Gastrocnemius medialis (tissue), 4 donors: ENCODE measurements around the gene SARM1. TPM values are rescaled to one million over a fixed set of nuclear protein-coding genes. Genes with fewer than 3 reads are reported as not detected.
A peak's percentile ranks its signal among the peaks of the same experiment; 100 is the strongest.

Experiments used
- ATAC-seq, 2 donors: fragments of 150-250 bp; one replicate each; pipeline ENCODE4 v1.9.1; 2016
- DNase-seq, 2 donors: peaks; one replicate each; pipeline ENCODE4 v3.0.0-alpha.2; 2019
- H3K27ac ChIP-seq, 4 donors: fragments of 200-600 bp; sonication (generic); 1 replicate in 1 of 4; 2 replicates in 3 of 4; pipeline ENCODE4 v1.5.1; 2016 to 2018; ENCODE audit warnings: mild to moderate bottlenecking in 2 of 4, moderate library complexity in 1 of 4
- H3K27me3 ChIP-seq, 3 donors: fragments of 200-600 bp; sonication (generic) in 2 of 3; 1 replicate in 1 of 3; 2 replicates in 2 of 3; pipeline versions ENCODE4 v1.5.1 to v1.6.0; 2016 to 2019; ENCODE audit warnings: mild to moderate bottlenecking in 1 of 3, moderate library complexity in 1 of 3
- H3K36me3 ChIP-seq, 2 donors: fragments of 200-600 bp; sonication (generic) in 1 of 2; one replicate each; pipeline ENCODE4 v1.5.1; 2017 to 2018
- H3K4me1 ChIP-seq, 2 donors: fragments of 200-600 bp; sonication (generic) in 1 of 2; one replicate each; pipeline ENCODE4 v1.5.1; 2016 to 2017; ENCODE audit warnings: mild to moderate bottlenecking in 2 of 2
- H3K4me3 ChIP-seq, 4 donors: fragments of 200-600 bp; sonication (generic) in 3 of 4; 1 replicate in 1 of 4; 2 replicates in 3 of 4; pipeline ENCODE4 v1.5.1; 2016 to 2019; ENCODE audit warnings: mild to moderate bottlenecking in 2 of 4
- H3K9me3 ChIP-seq, 3 donors: fragments of 200-600 bp; sonication (generic) in 2 of 3; 1 replicate in 1 of 3; 2 replicates in 2 of 3; pipeline ENCODE4 v1.5.1; 2016 to 2019
- POLR2A ChIP-seq, 2 donors: fragments of 450-650 bp; IDR thresholded peaks; one replicate each; pipeline ENCODE4 v1.6.1; 2017; ENCODE audit warnings: antibody characterized with exemption in 2 of 2, mild to moderate bottlenecking in 2 of 2, moderate library complexity in 2 of 2
- in situ Hi-C, 4 donors: fragments of 200-750 bp; cut with MboI; loops; one replicate each; pipeline versions ENCODE4 v1.15.0 to v1.8.0; 2017; ENCODE audit warnings: low sequenced_read_pairs in 4 of 4
- intact Hi-C: fragments of 100-400 bp; cut with DNase I; formaldehyde crosslinking; loops from one replicate; pipeline ENCODE4 v1.15.1; 2023; ENCODE audit warnings: low total_unique reads
- total RNA-seq, 4 donors: library from RNA; depleted of rRNA; stranded (reverse); fragments of >200 nt; gene quantifications; one replicate each; pipeline versions ENCODE4 v1.1.0 to v1.2.3, GENCODE V29; 2016
- TF ChIP-seq, protein P1 (sequence below), 5 experiments: fragments of 450-650 bp in 3 of 5; fragments of 200-600 bp in 2 of 5; sonication (generic) in 2 of 5; IDR thresholded peaks in 4 of 5; conservative IDR thresholded peaks in 1 of 5; 1 replicate in 4 of 5; 2 replicates in 1 of 5; pipeline ENCODE4 v1.5.1; 2016 to 2019; ENCODE audit warnings: antibody characterized with exemption in 5 of 5, mild to moderate bottlenecking in 3 of 5, moderate library complexity in 3 of 5

Gene SARM1
- total RNA-seq, 4 donors from 2014 or later: 0.78 to 1.9 (median 1.7) TPM

DNA sequence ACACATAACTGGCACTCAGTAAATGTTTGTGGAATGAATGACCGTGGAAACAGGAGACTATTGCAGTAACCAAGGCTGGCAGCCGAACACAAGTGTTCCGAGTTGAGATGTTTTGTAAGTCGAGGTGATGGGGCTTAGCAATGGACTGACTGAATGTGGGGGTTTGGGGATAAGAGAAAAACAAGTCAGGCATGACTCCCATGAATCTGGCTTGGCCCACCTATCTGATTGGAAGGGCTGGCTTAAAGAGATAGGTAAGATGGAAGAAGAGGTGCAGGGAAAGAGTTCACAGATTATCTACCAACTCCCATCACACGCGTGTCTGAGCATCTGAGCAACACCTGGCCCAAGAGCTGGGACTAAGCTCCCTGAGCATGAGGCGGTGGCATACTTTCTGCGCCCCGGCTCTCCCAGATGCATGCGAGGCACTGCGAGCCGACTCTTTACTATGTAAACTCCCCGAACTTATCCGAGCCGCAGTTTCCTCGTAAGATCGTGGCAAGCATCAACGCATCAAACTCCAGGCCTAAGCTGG lies 36.8 kb upstream of the SARM1 start:
- in situ Hi-C loops (loop anchor here in 3 of 4 donors (10.0 to 25.0 kb wide), 3 partner anchors 290 to 628 kb away; partner anchors contain the start of genes PHF12 (in 3 of the 3) and NLK (in 1 of the 3)), intact Hi-C loops (loop anchor here (1.0 to 10.0 kb wide), 5 partner anchors 15 to 618 kb away; partner anchors contain the start of genes LYRM9, POLDIP2 and TMEM97)
- peaks cover 38 to 41% of the 10 kb centered on the region in 2 donors for H3K4me1 ChIP-seq
- peak in 1 of 2 donors; percentile 0 for ATAC-seq
- peak overlapping the region; percentile 70 to 99 (median 94) for H3K4me3 ChIP-seq
- DNase-seq: no peak
- peaks cover 0 to 15% of the 10 kb centered on the region in 2 donors for H3K36me3 ChIP-seq
- H3K27ac ChIP-seq: peak overlapping the region; percentile 77 to 91 (median 88)
- no peaks in the 10 kb centered on the region for H3K9me3 ChIP-seq
- TF ChIP-seq, protein P1, sequence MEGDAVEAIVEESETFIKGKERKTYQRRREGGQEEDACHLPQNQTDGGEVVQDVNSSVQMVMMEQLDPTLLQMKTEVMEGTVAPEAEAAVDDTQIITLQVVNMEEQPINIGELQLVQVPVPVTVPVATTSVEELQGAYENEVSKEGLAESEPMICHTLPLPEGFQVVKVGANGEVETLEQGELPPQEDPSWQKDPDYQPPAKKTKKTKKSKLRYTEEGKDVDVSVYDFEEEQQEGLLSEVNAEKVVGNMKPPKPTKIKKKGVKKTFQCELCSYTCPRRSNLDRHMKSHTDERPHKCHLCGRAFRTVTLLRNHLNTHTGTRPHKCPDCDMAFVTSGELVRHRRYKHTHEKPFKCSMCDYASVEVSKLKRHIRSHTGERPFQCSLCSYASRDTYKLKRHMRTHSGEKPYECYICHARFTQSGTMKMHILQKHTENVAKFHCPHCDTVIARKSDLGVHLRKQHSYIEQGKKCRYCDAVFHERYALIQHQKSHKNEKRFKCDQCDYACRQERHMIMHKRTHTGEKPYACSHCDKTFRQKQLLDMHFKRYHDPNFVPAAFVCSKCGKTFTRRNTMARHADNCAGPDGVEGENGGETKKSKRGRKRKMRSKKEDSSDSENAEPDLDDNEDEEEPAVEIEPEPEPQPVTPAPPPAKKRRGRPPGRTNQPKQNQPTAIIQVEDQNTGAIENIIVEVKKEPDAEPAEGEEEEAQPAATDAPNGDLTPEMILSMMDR (IDR thresholded peaks at IDR 0.05 in 4 of 5, conservative IDR thresholded peaks at IDR 0.05 in 1 of 5): no peak
- no peak for TF ChIP-seq POLR2A (IDR thresholded peaks at IDR 0.05)
- H3K27me3 ChIP-seq: no peaks in the 10 kb centered on the region

DNA sequence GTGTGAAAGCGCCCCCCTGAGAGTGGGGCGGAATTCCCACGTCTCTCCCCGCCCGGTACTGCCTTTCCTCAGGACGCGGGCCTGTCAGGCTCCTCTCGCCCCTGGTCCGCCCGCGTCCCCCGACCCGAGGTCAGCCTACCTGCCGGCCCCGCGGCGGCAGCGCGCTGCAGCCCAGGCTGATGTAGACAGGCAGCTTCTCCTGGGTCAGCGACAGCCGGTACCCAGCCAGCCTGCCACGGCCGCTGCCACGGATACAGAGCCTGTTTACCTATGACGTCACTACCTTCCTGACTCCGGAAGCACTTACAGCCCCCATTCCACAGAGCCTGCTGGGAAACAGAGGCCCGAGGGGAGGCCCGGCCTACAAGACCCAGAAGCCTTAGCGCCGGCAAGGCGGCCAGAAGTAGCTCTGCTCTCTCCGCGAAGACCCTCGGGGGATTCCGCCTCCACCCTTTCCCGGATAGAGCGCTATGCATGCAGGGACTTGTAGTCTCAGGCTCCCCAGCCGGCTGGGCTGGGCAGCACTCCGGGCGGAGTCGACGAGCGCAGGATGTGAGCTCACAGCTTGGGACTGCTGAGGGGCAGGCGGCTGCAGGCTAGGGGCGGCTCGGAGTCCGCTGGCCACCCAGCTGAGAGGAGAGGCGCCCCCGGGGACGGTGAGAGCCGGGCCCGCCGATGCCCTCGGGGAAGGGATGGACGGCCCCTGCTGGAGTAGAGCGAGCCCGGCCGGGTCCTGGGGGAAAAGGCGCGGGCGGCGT lies 36.1 kb upstream of the SARM1 start, which contains the start of the genes IFT20 and TNFAIP1:
TSS of gene IFT20 (minus strand) at position 272 of the 758 bp plus-strand sequence. CDS start 3,487 bp downstream, outside the sequence.
TSS of gene TNFAIP1 (plus strand) at position 561 of the 758 bp plus-strand sequence. CDS start 3,761 bp downstream, outside the sequence.
- TF ChIP-seq, protein P1 (IDR thresholded peaks at IDR 0.05 in 4 of 5, conservative IDR thresholded peaks at IDR 0.05 in 1 of 5): no peak
- peak; percentile 92 to 93 for TF ChIP-seq POLR2A (IDR thresholded peaks at IDR 0.05)
- H3K36me3 ChIP-seq: peaks cover 0 to 18% of the 10 kb centered on the region in 2 donors
- ATAC-seq: peak; percentile 98
- H3K4me3 ChIP-seq: peak within 1 kb of the TSS; percentile 73 to 99 (median 94)
- intact Hi-C loops: loop anchor here (1.0 to 10.0 kb wide), 5 partner anchors 16 to 617 kb away; partner anchors contain the start of genes LYRM9, POLDIP2 and TMEM97
- H3K9me3 ChIP-seq: no peaks in the 10 kb centered on the region
- DNase-seq: peak; percentile 99
- H3K27ac ChIP-seq: peak within 1 kb of the TSS; percentile 86 to 94 (median 90)
- no peaks in the 10 kb centered on the region for H3K27me3 ChIP-seq
- H3K4me1 ChIP-seq: peaks cover 38 to 41% of the 10 kb centered on the region in 2 donors
- in situ Hi-C loops: loop anchor here in 3 of 4 donors (10.0 to 25.0 kb wide), 3 partner anchors 291 to 627 kb away; partner anchors contain the start of genes PHF12 (in 3 of the 3) and NLK (in 1 of the 3)

DNA sequence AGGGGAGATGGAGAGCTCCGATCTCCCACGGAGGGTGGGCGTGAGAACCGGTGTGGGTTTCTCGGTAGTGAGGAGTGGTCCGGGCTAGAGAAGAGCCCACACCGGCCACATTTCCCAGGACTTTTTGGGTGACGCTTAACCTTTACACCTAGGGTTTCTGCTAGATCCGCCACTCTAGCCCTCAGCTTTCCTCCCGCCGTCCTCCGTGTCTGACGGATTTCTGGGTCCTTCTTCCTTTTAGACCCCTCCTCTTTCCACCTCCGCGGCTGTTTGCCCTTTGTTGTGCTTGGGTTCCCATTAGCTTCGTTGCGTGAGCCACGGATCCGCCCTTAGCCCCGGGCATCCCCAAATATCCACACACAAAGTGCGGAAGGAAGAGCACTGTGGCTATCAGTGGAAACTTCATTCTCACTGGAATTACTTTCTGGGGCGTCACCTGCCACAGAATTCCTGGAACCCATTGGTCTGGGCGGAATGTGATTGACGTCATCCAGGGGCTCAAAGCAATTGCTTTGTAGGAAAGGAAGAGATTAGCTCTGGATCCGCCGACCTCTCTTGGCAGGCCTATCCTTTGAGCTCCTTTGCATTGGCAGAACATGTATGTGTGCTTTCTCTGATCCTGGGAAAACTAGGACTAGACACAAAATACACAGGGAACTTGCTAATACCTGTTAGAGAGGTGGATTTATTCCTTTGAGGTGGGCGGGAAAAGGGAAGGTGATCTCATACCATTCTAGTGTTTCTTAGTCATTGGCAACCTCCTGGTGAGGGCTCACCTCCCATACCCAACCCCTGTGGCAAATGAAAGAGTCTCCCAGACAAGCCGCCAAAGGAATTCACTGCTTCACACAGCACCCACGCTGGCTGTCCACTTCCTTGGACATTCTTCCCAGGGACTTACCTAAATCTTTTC lies 35.3 kb upstream of the SARM1 start:
- intact Hi-C loops: loop anchor here (1.0 to 10.0 kb wide), 5 partner anchors 17 to 616 kb away; partner anchors contain the start of genes LYRM9, POLDIP2 and TMEM97
- DNase-seq: no peak
- H3K36me3 ChIP-seq: peaks cover 0 to 22% of the 10 kb centered on the region in 2 donors
- peak; percentile 3 to 7 for TF ChIP-seq POLR2A (IDR thresholded peaks at IDR 0.05)
- TF ChIP-seq, protein P1 (IDR thresholded peaks at IDR 0.05 in 4 of 5, conservative IDR thresholded peaks at IDR 0.05 in 1 of 5): no peak
- no peaks in the 10 kb centered on the region for H3K27me3 ChIP-seq
- in situ Hi-C loops: loop anchor here in 3 of 4 donors (10.0 to 25.0 kb wide), 3 partner anchors 291 to 626 kb away; partner anchors contain the start of genes PHF12 (in 3 of the 3) and NLK (in 1 of the 3)
- peak overlapping the region; percentile 86 to 94 (median 90) for H3K27ac ChIP-seq
- H3K4me1 ChIP-seq: peaks cover 38 to 41% of the 10 kb centered on the region in 2 donors
- peak overlapping the region; percentile 73 to 99 (median 94) for H3K4me3 ChIP-seq
- ATAC-seq: peak in 1 of 2 donors; percentile 4
- H3K9me3 ChIP-seq: no peaks in the 10 kb centered on the region
